PC-3 (cell line): ENCODE measurements around the gene WDR49.

Experiments used
- EZH2 ChIP-seq: fragments of 300-600 bp; sonication (generic); IDR thresholded peaks from one replicate; pipeline ENCODE4 v1.6.1; 2017; ENCODE audit warnings: antibody characterized with exemption, mild to moderate bottlenecking, low read length; ENCODE audit not compliant: unreplicated experiment
- EZH2phosphoT487 ChIP-seq: fragments of 300-600 bp; sonication (generic); IDR thresholded peaks from 2 replicates; pipeline ENCODE4 v1.6.1; 2018; ENCODE audit warnings: mild to moderate bottlenecking, antibody characterized with exemption, low read length, borderline replicate concordance

DNA sequence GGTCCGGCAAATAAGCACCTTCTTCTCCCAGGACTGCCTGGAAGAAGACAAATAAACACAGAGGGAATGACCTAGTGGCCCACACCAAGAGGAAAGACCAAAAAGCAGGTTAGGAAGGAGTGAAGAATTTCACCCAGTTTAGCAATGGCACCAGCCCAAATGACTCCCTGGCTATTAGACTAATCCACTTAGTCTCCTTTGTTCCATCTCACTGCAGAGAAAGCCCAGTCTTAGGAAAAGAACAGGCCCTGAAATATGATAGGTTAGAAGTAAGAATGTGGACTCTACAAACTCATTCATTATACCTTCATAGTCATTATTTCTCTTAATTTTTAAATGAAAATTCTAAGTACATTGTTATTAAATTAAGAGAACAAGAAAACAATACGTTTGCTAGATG, 203.1 kb downstream of the WDR49 start:
- TF ChIP-seq EZH2 (no peak), EZH2phosphoT487 (no peak)
